Neutrophil (primary cell): Measurements from ENCODE around the gene NNT.
"Not testable (repeated sequence)": the region's sequence is repeated elsewhere in the genome, so short reads cannot be mapped to it uniquely, and the experiment has no call there.

Experiments used
- H3K27ac ChIP-seq: fragments of 200-600 bp; sonication (generic); 2 replicates; pipeline ENCODE4 v1.5.1; 2016; ENCODE audit warnings: mild to moderate bottlenecking, moderate library complexity
- H3K27me3 ChIP-seq: fragments of 200-600 bp; sonication (generic); 2 replicates; pipeline ENCODE4 v1.6.0; 2016; ENCODE audit warnings: mild to moderate bottlenecking
- H3K36me3 ChIP-seq: fragments of 200-600 bp; sonication (generic); 2 replicates; pipeline ENCODE4 v1.5.1; 2017
- H3K4me1 ChIP-seq, 2 experiments: fragments of 200-600 bp in 1 of 2; sonication (generic) in 1 of 2; 1 replicate in 1 of 2; 2 replicates in 1 of 2; pipeline versions ENCODE4 v1.5.1 to v1.6.1; 2013 to 2016; ENCODE audit warnings: low read depth in 1 of 2, low read length in 1 of 2, mild to moderate bottlenecking in 1 of 2, moderate library complexity in 1 of 2; ENCODE audit not compliant: control insufficient read depth in 1 of 2, insufficient read depth in 1 of 2
- H3K4me3 ChIP-seq, 2 experiments: fragments of 200-600 bp in 1 of 2; sonication (generic) in 1 of 2; 1 replicate in 1 of 2; 2 replicates in 1 of 2; pipeline ENCODE4 v1.5.1; 2013 to 2016; ENCODE audit warnings: low read depth in 1 of 2, low read length in 1 of 2, mild to moderate bottlenecking in 1 of 2, moderate library complexity in 1 of 2
- H3K9me3 ChIP-seq: fragments of 200-600 bp; sonication (generic); 2 replicates; pipeline ENCODE4 v1.5.1; 2016
- TF ChIP-seq, protein P1 (sequence below): fragments of 200-600 bp; sonication (generic); IDR thresholded peaks from 2 replicates; pipeline ENCODE4 v1.5.1; 2016; ENCODE audit warnings: antibody characterized with exemption

The NNT gene

GRCh38 chr5:43572357-43572756, 30.6 kb upstream of the NNT start:
- Histone ChIP-seq H3K9me3 (no peaks in the 10 kb centered on the region), H3K27me3 (no peaks in the 10 kb centered on the region), H3K4me3 (no peak overlapping the region), H3K27ac (no peak overlapping the region), H3K36me3 (no peaks in the 10 kb centered on the region), H3K4me1 (no peaks in the 10 kb centered on the region)
- TF ChIP-seq, protein P1, sequence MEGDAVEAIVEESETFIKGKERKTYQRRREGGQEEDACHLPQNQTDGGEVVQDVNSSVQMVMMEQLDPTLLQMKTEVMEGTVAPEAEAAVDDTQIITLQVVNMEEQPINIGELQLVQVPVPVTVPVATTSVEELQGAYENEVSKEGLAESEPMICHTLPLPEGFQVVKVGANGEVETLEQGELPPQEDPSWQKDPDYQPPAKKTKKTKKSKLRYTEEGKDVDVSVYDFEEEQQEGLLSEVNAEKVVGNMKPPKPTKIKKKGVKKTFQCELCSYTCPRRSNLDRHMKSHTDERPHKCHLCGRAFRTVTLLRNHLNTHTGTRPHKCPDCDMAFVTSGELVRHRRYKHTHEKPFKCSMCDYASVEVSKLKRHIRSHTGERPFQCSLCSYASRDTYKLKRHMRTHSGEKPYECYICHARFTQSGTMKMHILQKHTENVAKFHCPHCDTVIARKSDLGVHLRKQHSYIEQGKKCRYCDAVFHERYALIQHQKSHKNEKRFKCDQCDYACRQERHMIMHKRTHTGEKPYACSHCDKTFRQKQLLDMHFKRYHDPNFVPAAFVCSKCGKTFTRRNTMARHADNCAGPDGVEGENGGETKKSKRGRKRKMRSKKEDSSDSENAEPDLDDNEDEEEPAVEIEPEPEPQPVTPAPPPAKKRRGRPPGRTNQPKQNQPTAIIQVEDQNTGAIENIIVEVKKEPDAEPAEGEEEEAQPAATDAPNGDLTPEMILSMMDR: no peak

DNA sequence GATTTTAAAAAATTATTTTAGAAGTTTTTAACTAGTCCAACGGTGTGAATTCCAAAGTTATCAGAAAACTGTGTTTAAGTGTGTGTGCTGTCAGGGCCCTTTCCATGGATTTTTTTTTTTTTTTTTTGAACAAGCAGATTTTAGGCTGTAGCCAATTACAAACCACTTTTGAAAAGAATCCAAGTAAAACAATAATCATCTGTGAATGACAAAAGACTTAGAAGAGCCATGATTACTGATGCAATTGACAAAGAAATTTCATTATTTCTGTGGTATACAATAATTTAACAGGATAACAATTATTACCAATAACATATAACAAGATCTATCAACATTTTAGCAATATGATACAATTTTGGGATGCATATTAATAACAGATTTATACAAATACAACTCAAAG, 29.9 kb upstream of the NNT start:
- Histone ChIP-seq H3K9me3 (no peaks in the 10 kb centered on the region), H3K27ac (no peak overlapping the region), H3K36me3 (no peaks in the 10 kb centered on the region), H3K27me3 (no peaks in the 10 kb centered on the region), H3K4me1 (no peaks in the 10 kb centered on the region), H3K4me3 (no peak overlapping the region)
- TF ChIP-seq, protein P1: no peak

- not testable (repeated sequence) for H3K4me3 ChIP-seq, H3K4me1 ChIP-seq, H3K9me3 ChIP-seq, H3K36me3 ChIP-seq, H3K27me3 ChIP-seq, H3K27ac ChIP-seq
These were observed 22.4 kb upstream of the NNT start for GRCh38 chr5:43580402-43581210.

GRCh38 chr5:43581398-43581797, 21.6 kb upstream of the NNT start:
- Histone ChIP-seq H3K27me3 (no peaks in the 10 kb centered on the region), H3K9me3 (no peaks in the 10 kb centered on the region), H3K27ac (no peak overlapping the region), H3K4me1 (no peaks in the 10 kb centered on the region), H3K4me3 (no peak overlapping the region), H3K36me3 (no peaks in the 10 kb centered on the region)
- TF ChIP-seq, protein P1: no peak

- Histone ChIP-seq H3K4me1 (no peaks in the 10 kb centered on the region), H3K4me3 (no peak overlapping the region), H3K27ac (no peak overlapping the region), H3K36me3 (no peaks in the 10 kb centered on the region), H3K27me3 (no peaks in the 10 kb centered on the region), H3K9me3 (no peaks in the 10 kb centered on the region)
- TF ChIP-seq, protein P1: no peak
These were observed 20.6 kb upstream of the NNT start for GRCh38 chr5:43582082-43583005.

DNA sequence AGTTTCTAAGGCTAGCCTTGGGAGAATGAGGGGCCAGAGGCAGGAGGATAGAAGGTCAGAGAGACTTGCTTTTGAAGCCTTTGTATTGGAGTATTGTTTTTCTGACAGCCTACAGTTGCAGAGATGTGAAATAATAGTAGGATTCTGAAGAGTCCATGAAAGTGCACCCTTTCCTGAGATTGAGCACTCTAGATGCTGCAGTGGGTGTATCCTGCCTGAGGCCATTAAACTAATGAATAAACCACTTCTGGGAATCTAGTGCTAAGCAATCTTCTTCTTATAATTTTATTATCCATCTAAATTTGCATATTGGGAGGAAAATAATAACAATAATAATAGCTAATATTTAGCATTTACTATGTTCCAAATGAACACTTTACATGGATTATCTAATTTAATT, 19.3 kb upstream of the NNT start:
- H3K4me3 ChIP-seq: no peak overlapping the region
- H3K27me3 ChIP-seq: no peaks in the 10 kb centered on the region
- TF ChIP-seq, protein P1: no peak

More for the DNA sequence above, 19.3 kb upstream of the NNT start:
- Histone ChIP-seq H3K36me3 (no peaks in the 10 kb centered on the region), H3K4me1 (no peaks in the 10 kb centered on the region), H3K9me3 (no peaks in the 10 kb centered on the region), H3K27ac (no peak overlapping the region)
